ENCODE data around the gene TMEM175. TPM values are rescaled to one million over a fixed set of nuclear protein-coding genes. Genes with fewer than 3 reads are reported as not detected.
"Not testable (repeated sequence)": the region's sequence is repeated elsewhere in the genome, so short reads cannot be mapped to it uniquely, and the experiment has no call there.

TMEM175 gene
- polyA plus RNA-seq, 3 donors from 2014 or later = 13.9 to 41.6 (median 28.7) TPM

GRCh38 chr4:913280-913618, 19.0 kb upstream of the TMEM175 start:
- Mint-ChIP-seq H3K4me3 (no peak overlapping the region), H3K27ac (no peak overlapping the region), H3K27me3 (ENCODE audit: low read depth in 3 of 3) (peaks cover 3 to 8% (median 4%) of the 10 kb centered on the region in 3 donors), H3K4me1 (peaks cover 39 to 52% of the 10 kb centered on the region in 2 donors), H3K9me3 (no peaks in the 10 kb centered on the region), H3K36me3 (peaks cover 4 to 14% (median 4%) of the 10 kb centered on the region in 3 donors)
- no peak for DNase-seq

GRCh38 chr4:914531-914930, 17.7 kb upstream of the TMEM175 start:
- DNase-seq = no peak
- H3K27ac Mint-ChIP-seq = peak overlapping the region in 1 of 6 donors; percentile 71
- H3K36me3 Mint-ChIP-seq = peaks cover 4 to 8% (median 4%) of the 10 kb centered on the region in 3 donors
- peak overlapping the region in 3 of 5 donors; percentile 68 to 73 (median 70) for H3K4me3 Mint-ChIP-seq
- H3K4me1 Mint-ChIP-seq = peaks cover 45 to 61% of the 10 kb centered on the region in 2 donors
- H3K9me3 Mint-ChIP-seq = no peaks in the 10 kb centered on the region
- peaks cover 3 to 8% (median 4%) of the 10 kb centered on the region in 3 donors for H3K27me3 Mint-ChIP-seq (ENCODE audit: low read depth in 3 of 3)

DNA sequence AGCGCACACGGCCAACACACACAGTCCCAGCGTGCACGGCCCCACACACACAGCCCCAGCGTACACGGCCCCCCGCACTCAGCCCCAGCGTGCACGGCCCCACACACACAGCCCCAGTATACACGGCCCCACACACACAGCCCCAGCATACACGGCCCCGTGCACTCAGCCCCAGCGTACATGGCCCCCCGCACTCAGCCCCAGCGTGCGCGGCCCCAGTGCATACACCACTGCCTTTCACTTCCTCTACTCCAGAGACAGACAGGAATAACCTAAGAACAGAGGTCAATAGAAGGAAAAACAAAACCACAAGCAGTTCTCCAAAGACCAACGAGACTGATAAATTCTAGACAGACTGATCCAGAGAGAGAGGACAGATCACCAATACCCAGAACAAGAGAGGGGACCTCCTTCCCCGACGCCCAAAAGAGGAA, 17.2 kb upstream of the TMEM175 start:
- Mint-ChIP-seq H3K9me3 (no peaks in the 10 kb centered on the region), H3K27me3 (ENCODE audit: low read depth in 3 of 3) (peaks cover 3 to 8% (median 4%) of the 10 kb centered on the region in 3 donors), H3K4me3 (peak overlapping the region; percentile 68 to 82 (median 73)), H3K36me3 (peaks cover 4 to 8% (median 4%) of the 10 kb centered on the region in 3 donors), H3K27ac (peak overlapping the region; percentile 60 to 87 (median 79)), H3K4me1 (peaks cover 49 to 66% of the 10 kb centered on the region in 2 donors)
- DNase-seq = no peak

DNA sequence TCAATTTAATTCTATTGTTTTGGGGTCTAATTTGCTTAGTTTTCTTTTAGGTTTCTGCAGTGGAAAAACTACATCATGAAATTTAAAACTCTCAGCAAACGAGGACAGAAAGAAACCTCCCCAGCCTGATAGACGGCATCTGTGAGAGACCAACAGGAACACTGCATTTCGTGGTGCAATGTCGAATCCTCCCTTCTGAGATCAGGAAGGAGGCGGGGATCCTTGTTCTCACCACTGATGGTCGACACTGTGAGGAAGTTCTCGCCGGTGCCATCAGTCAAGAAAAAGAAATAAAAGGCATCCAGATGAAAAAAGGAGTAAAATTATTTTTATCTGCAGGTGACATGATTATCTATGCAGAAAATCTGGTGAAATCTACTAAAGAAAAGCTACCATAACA, 16.7 kb upstream of the TMEM175 start:
- peaks cover 4 to 8% (median 4%) of the 10 kb centered on the region in 3 donors for H3K36me3 Mint-ChIP-seq
- no peaks in the 10 kb centered on the region for H3K9me3 Mint-ChIP-seq
- H3K27me3 Mint-ChIP-seq (ENCODE audit: low read depth in 3 of 3) = peaks cover 3 to 8% (median 4%) of the 10 kb centered on the region in 3 donors

DNA sequence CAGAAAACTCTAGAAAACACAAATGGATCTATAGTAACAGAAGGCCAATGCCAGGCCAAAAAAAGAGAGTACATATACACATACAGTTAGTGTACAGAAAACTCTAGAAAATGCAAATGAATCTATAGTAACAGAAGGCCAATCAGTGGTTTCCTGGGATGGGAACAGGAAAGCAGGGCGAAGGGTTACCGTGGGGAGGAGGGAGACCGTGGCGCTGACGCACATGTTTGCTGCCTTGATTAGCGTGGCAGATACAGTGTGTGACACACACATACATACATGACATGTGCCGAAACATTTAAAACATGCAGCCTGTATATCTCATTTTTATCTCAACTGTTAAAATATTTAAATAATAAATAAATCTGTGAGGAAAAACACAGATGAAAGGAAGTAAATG, 14.8 kb upstream of the TMEM175 start:
- DNase-seq = no peak
- H3K27ac Mint-ChIP-seq = peak overlapping the region in 2 of 6 donors; percentile 18 to 37
- H3K4me3 Mint-ChIP-seq = no peak overlapping the region
- peaks cover 0 to 6% (median 0%) of the 10 kb centered on the region in 3 donors for H3K27me3 Mint-ChIP-seq (ENCODE audit: low read depth in 3 of 3)
- peaks cover 66 to 91% of the 10 kb centered on the region in 2 donors for H3K4me1 Mint-ChIP-seq
- no peaks in the 10 kb centered on the region for H3K9me3 Mint-ChIP-seq
- peaks cover 0 to 4% (median 0%) of the 10 kb centered on the region in 3 donors for H3K36me3 Mint-ChIP-seq

More for the DNA sequence above, 16.7 kb upstream of the TMEM175 start:
- Mint-ChIP-seq H3K4me3 (peak overlapping the region; percentile 68 to 82 (median 73)), H3K27ac (peak overlapping the region; percentile 60 to 87 (median 79)), H3K4me1 (peaks cover 52 to 72% of the 10 kb centered on the region in 2 donors)
- peak in 2 of 3 donors; percentile 17 to 24 for DNase-seq

GRCh38 chr4:917992-918391, 14.3 kb upstream of the TMEM175 start:
- H3K27me3 Mint-ChIP-seq (ENCODE audit: low read depth in 3 of 3) = peaks cover 0 to 6% (median 0%) of the 10 kb centered on the region in 3 donors
- DNase-seq = no peak
- H3K4me3 Mint-ChIP-seq = no peak overlapping the region
- peaks cover 71 to 91% of the 10 kb centered on the region in 2 donors for H3K4me1 Mint-ChIP-seq
- no peaks in the 10 kb centered on the region for H3K9me3 Mint-ChIP-seq
- peak overlapping the region in 1 of 6 donors; percentile 37 for H3K27ac Mint-ChIP-seq
- H3K36me3 Mint-ChIP-seq = no peaks in the 10 kb centered on the region

- H3K27me3 Mint-ChIP-seq (ENCODE audit: low read depth in 3 of 3); H3K27ac Mint-ChIP-seq; DNase-seq; H3K4me3 Mint-ChIP-seq; H3K9me3 Mint-ChIP-seq; H3K36me3 Mint-ChIP-seq: not testable (repeated sequence)
- peaks cover 75 to 91% of the 10 kb centered on the region in 2 donors for H3K4me1 Mint-ChIP-seq
Observed at GRCh38 chr4:918591-918990, 13.7 kb upstream of the TMEM175 start.

DNA sequence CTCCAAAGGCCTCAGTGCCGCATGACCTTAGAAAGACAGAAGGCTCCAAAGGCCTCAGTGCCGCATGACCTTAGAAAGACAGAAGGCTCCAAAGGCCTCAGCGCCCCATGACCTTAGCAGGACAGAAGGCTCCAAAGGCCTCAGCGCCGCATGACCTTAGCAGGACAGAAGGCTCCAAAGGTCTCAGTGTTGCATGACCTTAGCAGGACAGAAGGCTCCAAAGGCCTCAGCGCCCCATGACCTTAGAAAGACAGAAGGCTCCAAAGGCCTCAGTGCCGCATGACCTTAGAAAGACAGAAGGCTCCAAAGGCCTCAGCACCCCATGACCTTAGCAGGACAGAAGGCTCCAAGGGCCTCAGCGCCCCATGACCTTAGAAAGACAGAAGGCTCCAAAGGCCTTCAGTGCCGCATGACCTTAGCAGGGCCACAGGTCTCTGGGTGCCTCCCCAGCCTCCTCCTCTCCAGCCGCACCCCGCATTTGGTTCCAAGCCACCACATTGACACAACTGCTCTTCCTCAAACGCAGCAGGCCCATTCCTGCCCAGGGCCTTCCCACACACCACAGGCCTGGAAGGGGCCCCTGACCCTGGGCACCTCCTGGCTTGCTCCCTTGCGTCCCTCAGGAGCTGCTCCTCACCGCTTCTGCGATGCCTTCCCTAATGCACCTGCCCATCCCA, 13.1 kb upstream of the TMEM175 start:
- not testable (repeated sequence) for H3K27me3 Mint-ChIP-seq (ENCODE audit: low read depth in 3 of 3); H3K4me3 Mint-ChIP-seq; H3K36me3 Mint-ChIP-seq; H3K9me3 Mint-ChIP-seq; DNase-seq
- peak overlapping the region in 1 of 6 donors; percentile 10 for H3K27ac Mint-ChIP-seq
- H3K4me1 Mint-ChIP-seq = peaks cover 76 to 92% of the 10 kb centered on the region in 2 donors

DNA sequence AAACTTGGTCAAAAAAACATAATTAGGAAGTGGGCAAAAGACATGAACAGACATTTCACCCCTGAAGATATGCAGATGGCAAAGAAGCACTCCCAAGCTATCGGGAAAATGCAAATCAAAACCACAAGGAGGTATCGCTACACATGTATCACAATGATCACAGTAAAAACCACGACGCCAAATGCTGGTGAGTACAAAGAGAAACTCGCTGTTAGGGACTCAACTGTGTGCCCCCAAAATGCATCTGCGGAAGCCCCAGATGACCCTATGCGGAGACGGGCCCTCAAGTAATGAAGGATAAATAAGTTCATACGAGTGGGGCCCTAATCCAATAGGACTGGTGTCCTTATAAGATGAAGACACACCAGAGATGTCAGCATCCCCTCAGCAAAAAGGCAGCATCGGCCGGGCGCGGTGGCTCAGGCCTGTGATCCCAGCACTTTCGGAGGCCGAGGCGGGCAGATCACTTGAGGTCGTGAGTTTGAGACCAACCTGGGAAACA, 10.4 kb upstream of the TMEM175 start:
- Mint-ChIP-seq H3K27ac (peak overlapping the region; percentile 46 to 89 (median 71)), H3K4me1 (peaks cover 74 to 90% of the 10 kb centered on the region in 2 donors), H3K36me3 (no peaks in the 10 kb centered on the region), H3K27me3 (ENCODE audit: low read depth in 3 of 3) (peaks cover 0 to 4% (median 1%) of the 10 kb centered on the region in 3 donors), H3K9me3 (no peaks in the 10 kb centered on the region), H3K4me3 (peak overlapping the region in 4 of 5 donors; percentile 2 to 51 (median 28))
- DNase-seq = no peak

DNA sequence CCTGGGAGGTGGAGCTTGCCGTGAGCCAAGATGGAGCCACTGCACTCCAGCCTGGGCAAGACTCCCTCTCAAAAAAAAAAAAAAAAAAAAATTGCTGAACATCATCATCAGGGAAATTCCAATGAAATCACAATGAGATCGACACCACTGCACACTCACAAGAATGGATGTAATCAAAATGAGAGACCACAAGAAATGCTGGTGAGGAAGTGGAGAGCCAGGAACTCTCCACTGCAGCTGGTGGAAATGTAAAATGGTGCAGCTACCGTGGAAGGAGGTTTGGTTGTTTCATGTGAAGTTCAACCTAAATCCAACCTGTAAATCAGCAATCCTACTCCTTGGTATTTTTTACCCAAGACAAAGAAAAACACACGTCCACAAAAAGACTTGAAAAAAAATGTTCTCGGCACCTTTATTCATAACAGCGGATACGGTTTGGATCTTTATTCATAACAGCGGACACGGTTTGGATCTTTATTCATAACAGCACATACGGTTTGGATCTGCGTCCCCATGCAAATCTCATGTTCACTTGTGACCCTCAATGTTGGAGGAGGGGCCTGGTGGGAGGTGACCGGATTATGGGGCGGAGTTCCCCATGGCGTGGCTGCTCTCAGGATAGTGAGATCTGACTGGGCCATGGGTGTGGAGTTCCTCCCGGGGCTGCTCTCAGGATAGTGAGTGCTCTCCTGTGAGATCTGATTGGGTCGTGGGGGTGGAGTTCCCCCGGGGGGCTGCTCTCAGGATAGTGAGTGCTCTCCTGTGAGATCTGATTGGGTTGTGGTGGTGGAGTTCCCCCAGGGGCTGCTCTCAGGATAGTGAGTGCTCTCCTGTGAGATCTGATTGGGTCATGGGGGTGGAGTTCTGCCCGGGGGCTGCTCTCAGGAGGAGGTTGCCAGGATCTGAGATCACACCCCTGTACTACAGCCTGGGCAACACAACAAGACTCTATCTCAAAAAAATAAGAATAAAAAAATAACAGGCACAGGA, 7.9 kb upstream of the TMEM175 start:
- Mint-ChIP-seq H3K9me3 (no peaks in the 10 kb centered on the region), H3K4me1 (peaks cover 73 to 80% of the 10 kb centered on the region in 2 donors), H3K36me3 (no peaks in the 10 kb centered on the region)

GRCh38 chr4:925171-925570, 7.1 kb upstream of the TMEM175 start:
- Mint-ChIP-seq H3K9me3 (no peaks in the 10 kb centered on the region), H3K27ac (peak overlapping the region; percentile 9 to 80 (median 70)), H3K4me3 (no peak overlapping the region), H3K4me1 (peaks cover 71 to 80% of the 10 kb centered on the region in 2 donors), H3K36me3 (no peaks in the 10 kb centered on the region), H3K27me3 (ENCODE audit: low read depth in 3 of 3) (peaks cover 0 to 4% (median 1%) of the 10 kb centered on the region in 3 donors)
- no peak for DNase-seq

More for the DNA sequence above, 7.9 kb upstream of the TMEM175 start:
- DNase-seq = no peak
- Mint-ChIP-seq H3K27ac (peak overlapping the region; percentile 53 to 80 (median 70)), H3K4me3 (peak overlapping the region in 3 of 5 donors; percentile 17 to 47 (median 26)), H3K27me3 (ENCODE audit: low read depth in 3 of 3) (peaks cover 0 to 4% (median 1%) of the 10 kb centered on the region in 3 donors)

DNA sequence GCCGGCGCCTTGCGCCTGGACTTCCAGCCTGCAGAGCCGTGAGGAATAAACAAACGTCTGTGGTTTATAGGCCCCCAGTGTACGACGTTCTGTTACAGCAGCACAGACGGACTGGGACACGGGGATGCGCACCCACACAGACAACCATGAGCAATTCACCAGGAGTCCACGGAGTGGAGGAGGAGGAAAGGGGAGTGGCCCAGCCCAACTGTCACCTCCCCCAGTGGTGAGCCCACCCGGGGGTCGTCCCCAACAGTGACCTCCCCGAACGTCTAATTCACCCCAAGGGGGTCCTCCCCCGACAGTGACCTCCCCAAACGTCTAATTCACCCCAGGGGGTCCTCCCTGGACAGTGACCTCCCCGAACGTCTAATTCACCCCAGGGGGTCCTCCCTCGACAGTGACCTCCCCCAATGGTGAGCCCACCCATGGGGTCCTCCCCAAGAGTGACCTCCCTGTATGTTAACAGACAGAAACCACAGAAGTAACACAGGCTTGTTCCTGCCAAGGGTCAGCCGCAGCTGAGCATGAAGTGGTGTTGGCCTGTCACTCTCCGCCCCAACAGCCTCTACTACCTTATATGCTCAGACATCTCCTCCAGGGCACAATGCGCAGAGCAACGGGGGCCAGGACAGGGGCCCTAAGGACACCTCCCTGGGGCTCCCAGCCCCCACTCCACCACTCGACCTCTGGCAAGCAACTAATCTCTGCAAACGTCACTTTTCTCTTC, 6.3 kb upstream of the TMEM175 start:
- no peak for DNase-seq
- no peaks in the 10 kb centered on the region for H3K9me3 Mint-ChIP-seq
- peak overlapping the region; percentile 4 to 82 (median 44) for H3K27ac Mint-ChIP-seq

DNA sequence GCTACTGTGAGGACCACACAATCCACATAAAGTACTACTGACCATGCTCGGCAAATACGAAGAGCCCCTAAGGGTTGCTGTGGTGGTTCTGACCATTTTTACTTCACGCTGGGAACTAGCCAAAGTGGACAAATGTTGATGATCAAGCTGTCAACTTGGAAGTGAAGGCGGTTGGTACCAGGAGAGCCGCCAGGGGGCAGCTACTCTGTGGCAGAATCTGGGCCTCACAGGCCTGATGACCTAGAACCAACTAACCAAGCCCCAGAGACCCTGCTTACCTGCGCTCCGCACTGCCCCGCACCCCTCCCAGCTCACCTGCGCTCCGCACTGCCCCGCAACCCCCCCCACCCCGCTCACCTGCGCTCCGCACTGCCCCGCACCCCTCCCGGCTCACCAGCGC, 5.7 kb upstream of the TMEM175 start:
- peaks cover 8 to 12% (median 11%) of the 10 kb centered on the region in 3 donors for H3K27me3 Mint-ChIP-seq (ENCODE audit: low read depth in 3 of 3)
- H3K4me1 Mint-ChIP-seq = peaks cover 79 to 80% of the 10 kb centered on the region in 2 donors
- no peak for DNase-seq
- peak overlapping the region in 5 of 6 donors; percentile 4 to 82 (median 48) for H3K27ac Mint-ChIP-seq
- H3K9me3 Mint-ChIP-seq = no peaks in the 10 kb centered on the region
- H3K36me3 Mint-ChIP-seq = no peaks in the 10 kb centered on the region
- peak overlapping the region in 4 of 5 donors; percentile 12 to 30 (median 20) for H3K4me3 Mint-ChIP-seq

More for the DNA sequence above, 6.3 kb upstream of the TMEM175 start:
- H3K4me3 Mint-ChIP-seq = peak overlapping the region in 3 of 5 donors; percentile 18 to 30 (median 22)
- no peaks in the 10 kb centered on the region for H3K36me3 Mint-ChIP-seq
- peaks cover 2 to 6% (median 5%) of the 10 kb centered on the region in 3 donors for H3K27me3 Mint-ChIP-seq (ENCODE audit: low read depth in 3 of 3)
- peaks cover 77 to 80% of the 10 kb centered on the region in 2 donors for H3K4me1 Mint-ChIP-seq
